Stimulated activated naive CD8-positive, alpha-beta T cell treated with anti-CD3 and anti-CD28 coated beads, Interleukin-15, amount 100 ng/mL, for 72 hours (primary cell): ENCODE data around the gene TWIST1.
A peak's percentile ranks its signal among the peaks of the same experiment; 100 is the strongest.

Experiments
- ATAC-seq: fragments of 150-1000 bp; cut with Tn5 transposase; 2 replicates; pipeline ENCODE4 v1.10.0; 2021; ENCODE audit warnings: mild to moderate bottlenecking, moderate library complexity
- DNase-seq, 2 donors: peaks; one replicate each; pipeline ENCODE4 v3.0.0; 2021 to 2022
- H3K27ac Mint-ChIP-seq, 2 donors: one replicate each; pipeline ENCODE4 v1.8.0; 2022; ENCODE audit warnings: mild to moderate bottlenecking in 2 of 2, mixed read lengths in 2 of 2, moderate library complexity in 2 of 2
- H3K27me3 Mint-ChIP-seq: one replicate; pipeline ENCODE4 v1.8.0; 2022; ENCODE audit warnings: mixed read lengths
- H3K4me1 Mint-ChIP-seq: one replicate; pipeline ENCODE4 v1.8.0; 2022; ENCODE audit warnings: mild to moderate bottlenecking, mixed read lengths
- H3K4me3 Mint-ChIP-seq, 2 donors: one replicate each; pipeline ENCODE4 v1.8.0; 2022; ENCODE audit warnings: mild to moderate bottlenecking in 2 of 2, mixed read lengths in 2 of 2, moderate library complexity in 1 of 2
- H3K9me3 Mint-ChIP-seq, 2 donors: one replicate each; pipeline ENCODE4 v1.8.0; 2022; ENCODE audit warnings: mixed read lengths in 2 of 2

Gene TWIST1

GRCh38 chr7:19118636-19119371, 1.4 kb upstream of the TWIST1 start:
- H3K4me1 Mint-ChIP-seq: peaks cover 6% of the 10 kb centered on the region
- H3K4me3 Mint-ChIP-seq: no peak overlapping the region
- H3K27ac Mint-ChIP-seq: no peak overlapping the region
- no peak for ATAC-seq
- H3K9me3 Mint-ChIP-seq: no peaks in the 10 kb centered on the region
- no peak for DNase-seq
- peaks cover 63% of the 10 kb centered on the region for H3K27me3 Mint-ChIP-seq

GRCh38 chr7:19117870-19118608, 603 bp upstream of the TWIST1 start:
- Mint-ChIP-seq H3K4me1 (peaks cover 6% of the 10 kb centered on the region), H3K9me3 (no peaks in the 10 kb centered on the region), H3K27me3 (peaks cover 69% of the 10 kb centered on the region), H3K4me3 (peak overlapping the region; percentile 21 to 42), H3K27ac (no peak overlapping the region)
- ATAC-seq (peak; percentile 56), DNase-seq (no peak)

- peak; percentile 44 for ATAC-seq
- no peaks in the 10 kb centered on the region for H3K9me3 Mint-ChIP-seq
- no peak for DNase-seq
- peak overlapping the region; percentile 72 to 77 for H3K4me3 Mint-ChIP-seq
- H3K27ac Mint-ChIP-seq: no peak overlapping the region
- peaks cover 82% of the 10 kb centered on the region for H3K27me3 Mint-ChIP-seq
- H3K4me1 Mint-ChIP-seq: peaks cover 6% of the 10 kb centered on the region
Measured at GRCh38 chr7:19116121-19117090, 1.0 kb downstream of the TWIST1 start.

GRCh38 chr7:19114551-19114855, 2.9 kb downstream of the TWIST1 start:
- H3K9me3 Mint-ChIP-seq: no peaks in the 10 kb centered on the region
- H3K27me3 Mint-ChIP-seq: peaks cover 82% of the 10 kb centered on the region
- ATAC-seq (no peak), DNase-seq (no peak)
- no peak overlapping the region for H3K27ac Mint-ChIP-seq
- no peak overlapping the region for H3K4me3 Mint-ChIP-seq
- H3K4me1 Mint-ChIP-seq: peaks cover 6% of the 10 kb centered on the region

GRCh38 chr7:19113855-19114550, 3.4 kb downstream of the TWIST1 start:
- no peak for DNase-seq
- no peak overlapping the region for H3K27ac Mint-ChIP-seq

GRCh38 chr7:19113002-19113350, 4.5 kb downstream of the TWIST1 start:
- H3K4me1 Mint-ChIP-seq: peaks cover 9% of the 10 kb centered on the region
- H3K27me3 Mint-ChIP-seq: peaks cover 82% of the 10 kb centered on the region
- no peak overlapping the region for H3K27ac Mint-ChIP-seq

More at GRCh38 chr7:19113855-19114550, 3.4 kb downstream of the TWIST1 start:
- Mint-ChIP-seq H3K4me1 (peaks cover 6% of the 10 kb centered on the region), H3K27me3 (peaks cover 82% of the 10 kb centered on the region), H3K4me3 (no peak overlapping the region), H3K9me3 (no peaks in the 10 kb centered on the region)
- no peak for ATAC-seq

GRCh38 chr7:19112274-19113001, 5.0 kb downstream of the TWIST1 start:
- peak overlapping the region in 1 of 2 donors; percentile 13 for H3K4me3 Mint-ChIP-seq
- H3K9me3 Mint-ChIP-seq: no peaks in the 10 kb centered on the region
- H3K4me1 Mint-ChIP-seq: peaks cover 15% of the 10 kb centered on the region
- DNase-seq: no peak
- peaks cover 85% of the 10 kb centered on the region for H3K27me3 Mint-ChIP-seq
- no peak for ATAC-seq
- H3K27ac Mint-ChIP-seq: peak overlapping the region in 1 of 2 donors; percentile 71

More at GRCh38 chr7:19113002-19113350, 4.5 kb downstream of the TWIST1 start:
- no peak overlapping the region for H3K4me3 Mint-ChIP-seq
- ATAC-seq: no peak
- H3K9me3 Mint-ChIP-seq: no peaks in the 10 kb centered on the region
- no peak for DNase-seq

- Mint-ChIP-seq H3K4me1 (peaks cover 18% of the 10 kb centered on the region), H3K27me3 (peaks cover 92% of the 10 kb centered on the region), H3K4me3 (no peak overlapping the region), H3K27ac (no peak overlapping the region), H3K9me3 (no peaks in the 10 kb centered on the region)
- ATAC-seq (no peak), DNase-seq (no peak)
Measured at GRCh38 chr7:19111474-19112273, 5.8 kb downstream of the TWIST1 start.

- peaks cover 18% of the 10 kb centered on the region for H3K4me1 Mint-ChIP-seq
- ATAC-seq: no peak
- peaks cover 92% of the 10 kb centered on the region for H3K27me3 Mint-ChIP-seq
- no peak overlapping the region for H3K4me3 Mint-ChIP-seq
- H3K9me3 Mint-ChIP-seq: no peaks in the 10 kb centered on the region
- H3K27ac Mint-ChIP-seq: no peak overlapping the region
- DNase-seq: no peak
Measured at GRCh38 chr7:19110776-19111175, 6.7 kb downstream of the TWIST1 start.

- Mint-ChIP-seq H3K4me1 (peaks cover 17% of the 10 kb centered on the region), H3K4me3 (no peak overlapping the region), H3K27me3 (peaks cover 96% of the 10 kb centered on the region), H3K27ac (no peak overlapping the region), H3K9me3 (no peaks in the 10 kb centered on the region)
- ATAC-seq (no peak), DNase-seq (no peak)
Measured at GRCh38 chr7:19110026-19110730, 7.3 kb downstream of the TWIST1 start.

- H3K9me3 Mint-ChIP-seq: no peaks in the 10 kb centered on the region
- DNase-seq (no peak), ATAC-seq (no peak)
- peaks cover 99% of the 10 kb centered on the region for H3K27me3 Mint-ChIP-seq
- H3K27ac Mint-ChIP-seq: no peak overlapping the region
- H3K4me3 Mint-ChIP-seq: no peak overlapping the region
- peaks cover 17% of the 10 kb centered on the region for H3K4me1 Mint-ChIP-seq
Measured at GRCh38 chr7:19109000-19109946, 8.2 kb downstream of the TWIST1 start.

GRCh38 chr7:19107356-19108146, 9.9 kb downstream of the TWIST1 start:
- Mint-ChIP-seq H3K9me3 (no peaks in the 10 kb centered on the region), H3K4me3 (no peak overlapping the region), H3K27ac (peak overlapping the region in 1 of 2 donors; percentile 34), H3K4me1 (peaks cover 17% of the 10 kb centered on the region), H3K27me3 (peaks cover 95% of the 10 kb centered on the region)
- ATAC-seq (no peak), DNase-seq (no peak)
